HK-2 (cell line): ENCODE measurements around the gene ST3GAL2.
"Not testable (repeated sequence)": the region's sequence is repeated elsewhere in the genome, so short reads cannot be mapped to it uniquely, and the experiment has no call there.

Source experiments
- DNase-seq: peaks from one replicate; pipeline ENCODE4 v3.0.0-alpha.2; 2018; ENCODE audit not compliant: unreplicated experiment

The ST3GAL2 gene

DNA sequence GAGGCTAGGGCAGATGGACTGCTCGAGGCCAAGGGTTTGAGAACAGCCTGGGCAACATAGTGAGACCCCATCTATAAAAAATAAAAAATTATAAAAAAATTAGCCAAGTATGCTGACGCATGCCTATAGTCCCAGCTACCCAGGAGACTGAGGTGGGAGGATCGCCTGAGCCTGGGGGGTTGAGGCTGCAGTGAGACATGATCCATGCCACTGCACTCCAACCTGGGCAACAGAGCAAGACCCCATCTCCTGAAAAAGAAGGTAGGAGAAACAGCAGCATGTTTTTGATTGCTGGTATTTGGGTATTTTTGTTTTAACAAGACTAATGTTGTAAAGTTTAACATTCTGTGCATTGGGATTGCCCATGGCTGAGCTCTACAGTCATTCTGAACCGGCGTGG is 101.1 kb downstream of the ST3GAL2 start:
- no peak for DNase-seq

DNA sequence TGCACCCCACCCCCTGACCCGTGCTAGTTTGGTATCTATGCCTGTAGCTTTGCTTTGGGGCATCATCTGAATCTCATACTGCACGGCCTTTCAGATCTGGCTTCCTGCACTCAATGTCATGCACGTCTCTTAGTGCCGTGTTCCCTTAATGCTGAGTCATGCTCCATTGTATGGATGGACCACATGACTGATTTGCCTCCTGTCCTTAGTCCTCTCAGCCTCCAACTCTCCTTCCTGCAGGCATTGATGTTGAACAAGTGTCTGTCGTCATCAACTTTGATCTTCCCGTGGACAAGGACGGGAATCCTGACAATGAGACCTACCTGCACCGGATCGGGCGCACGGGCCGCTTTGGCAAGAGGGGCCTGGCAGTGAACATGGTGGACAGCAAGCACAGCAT is 106.2 kb downstream of the ST3GAL2 start:
- DNase-seq = not testable (repeated sequence)

DNA sequence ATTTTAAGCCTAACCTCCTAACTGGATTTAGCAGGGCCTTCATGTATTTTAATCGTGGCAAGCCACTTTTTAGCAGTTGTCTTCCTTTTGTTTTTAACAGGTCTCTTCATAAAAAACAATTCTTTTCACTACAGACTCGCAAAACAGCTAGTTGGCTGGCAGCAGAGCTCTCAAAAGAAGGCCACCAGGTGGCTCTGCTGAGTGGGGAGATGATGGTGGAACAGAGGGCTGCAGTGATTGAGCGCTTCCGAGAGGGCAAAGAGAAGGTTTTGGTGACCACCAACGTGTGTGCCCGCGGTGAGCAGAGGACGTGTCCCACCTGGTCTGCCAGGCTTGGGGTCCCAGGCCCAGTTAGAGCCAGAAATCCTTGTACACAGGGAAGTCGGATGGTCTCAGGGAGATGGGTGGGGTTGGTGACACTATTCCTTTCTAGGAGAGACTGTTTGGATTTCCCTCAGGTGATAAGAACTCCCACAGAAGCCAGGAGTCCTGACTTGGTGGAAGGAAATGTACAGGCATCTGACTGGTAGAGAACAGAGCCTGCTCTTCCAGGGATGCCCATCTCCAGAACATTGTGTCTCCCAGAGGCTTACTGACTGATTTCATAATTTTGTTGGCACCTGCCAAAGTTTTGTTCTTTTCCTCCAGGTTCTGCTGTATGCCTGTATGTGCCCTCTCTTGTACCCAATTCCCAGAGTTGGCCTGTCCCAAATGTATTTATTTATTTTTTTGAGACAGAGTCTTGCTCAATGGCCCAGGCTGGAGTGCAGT is 107.1 kb downstream of the ST3GAL2 start:
- no peak for DNase-seq

DNA sequence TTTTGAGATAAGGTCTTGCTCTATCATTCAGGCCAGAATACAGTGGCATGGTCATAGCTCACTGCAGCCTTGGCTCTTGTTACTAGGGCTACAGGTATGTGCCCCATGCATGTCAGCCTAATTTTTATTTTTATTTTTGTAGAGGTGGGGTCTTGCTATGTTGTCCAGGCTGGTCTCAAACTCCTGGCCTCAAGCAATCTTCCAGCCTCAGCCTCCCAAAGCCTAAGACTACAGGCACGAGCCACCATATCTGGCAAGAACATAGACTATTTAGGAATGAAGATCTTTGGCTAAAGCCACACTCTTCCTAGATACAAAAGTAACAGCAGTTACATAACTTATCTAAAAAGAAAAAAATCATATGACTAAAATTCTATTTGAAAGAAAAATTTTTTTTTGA is 107.8 kb downstream of the ST3GAL2 start:
- DNase-seq = no peak
